GM18498 (cell line): ENCODE data around the gene C17orf75.

Experiments used
- ATAC-seq: cut with Tn5 transposase; IDR thresholded peaks from one replicate; pipeline ENCODE4 v1.9.1; 2021; ENCODE audit warnings: mild to moderate bottlenecking, moderate library complexity; ENCODE audit not compliant: unreplicated experiment

Gene C17orf75

GRCh38 chr17:32307658-32308057 lies 34.3 kb downstream of the C17orf75 start:
- ATAC-seq: no peak

- ATAC-seq: no peak
Measured at GRCh38 chr17:32305049-32305448, 36.9 kb downstream of the C17orf75 start.

- no peak for ATAC-seq
Measured at GRCh38 chr17:32303781-32304288, 38.1 kb downstream of the C17orf75 start.

GRCh38 chr17:32302860-32303649 lies 38.9 kb downstream of the C17orf75 start:
- no peak for ATAC-seq

GRCh38 chr17:32302037-32302436 lies 39.9 kb downstream of the C17orf75 start:
- no peak for ATAC-seq

- no peak for ATAC-seq
Measured at GRCh38 chr17:32299580-32300164, 42.3 kb downstream of the C17orf75 start.

- no peak for ATAC-seq
Measured at GRCh38 chr17:32298721-32299579, 43.0 kb downstream of the C17orf75 start.

GRCh38 chr17:32298298-32298697 lies 43.7 kb downstream of the C17orf75 start:
- ATAC-seq: no peak

- ATAC-seq: no peak
Measured at GRCh38 chr17:32297860-32298259, 44.1 kb downstream of the C17orf75 start.

- no peak for ATAC-seq
Measured at GRCh38 chr17:32297424-32297823, 44.5 kb downstream of the C17orf75 start.

GRCh38 chr17:32292094-32292493 lies 49.9 kb downstream of the C17orf75 start:
- ATAC-seq: no peak

- ATAC-seq: no peak
Measured at GRCh38 chr17:32289471-32290070, 52.4 kb downstream of the C17orf75 start.

GRCh38 chr17:32288615-32289014 lies 53.4 kb downstream of the C17orf75 start:
- no peak for ATAC-seq

GRCh38 chr17:32287804-32288511 lies 54.0 kb downstream of the C17orf75 start:
- ATAC-seq: no peak

GRCh38 chr17:32286518-32286900 lies 55.5 kb downstream of the C17orf75 start:
- no peak for ATAC-seq

GRCh38 chr17:32285746-32286517 lies 56.0 kb downstream of the C17orf75 start:
- ATAC-seq: no peak

- ATAC-seq: no peak
Measured at GRCh38 chr17:32285306-32285705, 56.7 kb downstream of the C17orf75 start.

- ATAC-seq: no peak
Measured at GRCh38 chr17:32283745-32284201, 58.2 kb downstream of the C17orf75 start.

GRCh38 chr17:32281011-32281451 lies 60.9 kb downstream of the C17orf75 start:
- ATAC-seq: no peak
